ENCODE data around the gene RMND5A.
"Not testable (repeated sequence)": the region's sequence is repeated elsewhere in the genome, so short reads cannot be mapped to it uniquely, and the experiment has no call there.

RMND5A gene

GRCh38 chr2:86686460-86686859 is 33.6 kb upstream of the RMND5A start:
- Histone ChIP-seq H3K27ac (ENCODE audit: low read depth, low read length) (no peak overlapping the region), H3K27me3 (ENCODE audit: control insufficient read depth, insufficient read depth, low read length) (no peaks in the 10 kb centered on the region), H3K9me3 (ENCODE audit: control insufficient read depth, insufficient read depth, low read length) (no peaks in the 10 kb centered on the region), H3K4me1 (ENCODE audit: control insufficient read depth, insufficient read depth, low read length) (no peaks in the 10 kb centered on the region), H3K9ac (ENCODE audit: low read depth, low read length) (no peak overlapping the region), H3K36me3 (ENCODE audit: control insufficient read depth, insufficient read depth, low read length) (no peaks in the 10 kb centered on the region), H3K4me3 (ENCODE audit: low read depth, low read length) (no peak overlapping the region)

GRCh38 chr2:86686905-86687304 is 33.2 kb upstream of the RMND5A start:
- no peaks in the 10 kb centered on the region; the same call in 1 of the 2 replicates for H3K9me3 ChIP-seq (ENCODE audit: control insufficient read depth, insufficient read depth, low read length)
- H3K9ac ChIP-seq (ENCODE audit: low read depth, low read length): no peak overlapping the region
- no peaks in the 10 kb centered on the region for H3K27me3 ChIP-seq (ENCODE audit: control insufficient read depth, insufficient read depth, low read length)
- H3K4me3 ChIP-seq (ENCODE audit: low read depth, low read length): no peak overlapping the region
- no peaks in the 10 kb centered on the region for H3K36me3 ChIP-seq (ENCODE audit: control insufficient read depth, insufficient read depth, low read length)
- no peak overlapping the region for H3K27ac ChIP-seq (ENCODE audit: low read depth, low read length)
- no peaks in the 10 kb centered on the region for H3K4me1 ChIP-seq (ENCODE audit: control insufficient read depth, insufficient read depth, low read length)

- no peaks in the 10 kb centered on the region for H3K27me3 ChIP-seq (ENCODE audit: control insufficient read depth, insufficient read depth, low read length)
- H3K9me3 ChIP-seq (ENCODE audit: control insufficient read depth, insufficient read depth, low read length): peaks cover 33% of the 10 kb centered on the region
- H3K9ac ChIP-seq (ENCODE audit: low read depth, low read length): no peak overlapping the region
- H3K4me1 ChIP-seq (ENCODE audit: control insufficient read depth, insufficient read depth, low read length): no peaks in the 10 kb centered on the region
- no peak overlapping the region for H3K27ac ChIP-seq (ENCODE audit: low read depth, low read length)
- H3K36me3 ChIP-seq (ENCODE audit: control insufficient read depth, insufficient read depth, low read length): no peaks in the 10 kb centered on the region
- H3K4me3 ChIP-seq (ENCODE audit: low read depth, low read length): no peak overlapping the region
Observed at GRCh38 chr2:86695053-86695691, 24.9 kb upstream of the RMND5A start.

GRCh38 chr2:86697551-86698104 is 22.5 kb upstream of the RMND5A start:
- no peaks in the 10 kb centered on the region for H3K27me3 ChIP-seq (ENCODE audit: control insufficient read depth, insufficient read depth, low read length)
- H3K4me3 ChIP-seq (ENCODE audit: low read depth, low read length): no peak overlapping the region
- H3K36me3 ChIP-seq (ENCODE audit: control insufficient read depth, insufficient read depth, low read length): no peaks in the 10 kb centered on the region
- H3K27ac ChIP-seq (ENCODE audit: low read depth, low read length): no peak overlapping the region
- no peaks in the 10 kb centered on the region for H3K4me1 ChIP-seq (ENCODE audit: control insufficient read depth, insufficient read depth, low read length)
- peaks cover 30% of the 10 kb centered on the region for H3K9me3 ChIP-seq (ENCODE audit: control insufficient read depth, insufficient read depth, low read length)
- H3K9ac ChIP-seq (ENCODE audit: low read depth, low read length): no peak overlapping the region

GRCh38 chr2:86700690-86701089 is 19.4 kb upstream of the RMND5A start:
- peaks cover 7% of the 10 kb centered on the region for H3K9me3 ChIP-seq (ENCODE audit: control insufficient read depth, insufficient read depth, low read length)
- no peaks in the 10 kb centered on the region for H3K36me3 ChIP-seq (ENCODE audit: control insufficient read depth, insufficient read depth, low read length)
- H3K27ac ChIP-seq (ENCODE audit: low read depth, low read length): no peak overlapping the region
- H3K4me1 ChIP-seq (ENCODE audit: control insufficient read depth, insufficient read depth, low read length): no peaks in the 10 kb centered on the region
- no peak overlapping the region for H3K9ac ChIP-seq (ENCODE audit: low read depth, low read length)
- H3K4me3 ChIP-seq (ENCODE audit: low read depth, low read length): no peak overlapping the region
- no peaks in the 10 kb centered on the region for H3K27me3 ChIP-seq (ENCODE audit: control insufficient read depth, insufficient read depth, low read length)

- Histone ChIP-seq H3K9me3 (ENCODE audit: control insufficient read depth, insufficient read depth, low read length) (0 out of 2 replicates have a peak, but pooled peaks cover 3% of the 10 kb centered on the region), H3K27me3 (ENCODE audit: control insufficient read depth, insufficient read depth, low read length) (no peaks in the 10 kb centered on the region), H3K27ac (ENCODE audit: low read depth, low read length) (no peak overlapping the region), H3K4me3 (ENCODE audit: low read depth, low read length) (no peak overlapping the region), H3K4me1 (ENCODE audit: control insufficient read depth, insufficient read depth, low read length) (no peaks in the 10 kb centered on the region), H3K9ac (ENCODE audit: low read depth, low read length) (no peak overlapping the region), H3K36me3 (ENCODE audit: control insufficient read depth, insufficient read depth, low read length) (no peaks in the 10 kb centered on the region)
Observed at GRCh38 chr2:86703704-86704361, 16.3 kb upstream of the RMND5A start.

- H3K4me3 ChIP-seq (ENCODE audit: low read depth, low read length): no peak overlapping the region
- H3K9ac ChIP-seq (ENCODE audit: low read depth, low read length): no peak overlapping the region
- H3K27ac ChIP-seq (ENCODE audit: low read depth, low read length): peak overlapping the region; percentile 3
- no peaks in the 10 kb centered on the region for H3K4me1 ChIP-seq (ENCODE audit: control insufficient read depth, insufficient read depth, low read length)
- no peaks in the 10 kb centered on the region for H3K27me3 ChIP-seq (ENCODE audit: control insufficient read depth, insufficient read depth, low read length)
- no peaks in the 10 kb centered on the region for H3K36me3 ChIP-seq (ENCODE audit: control insufficient read depth, insufficient read depth, low read length)
- 0 out of 2 replicates have a peak, but pooled peaks cover 3% of the 10 kb centered on the region for H3K9me3 ChIP-seq (ENCODE audit: control insufficient read depth, insufficient read depth, low read length)
Observed at GRCh38 chr2:86704459-86704971, 15.6 kb upstream of the RMND5A start.

GRCh38 chr2:86706220-86706619 is 13.9 kb upstream of the RMND5A start:
- Histone ChIP-seq H3K27ac (ENCODE audit: low read depth, low read length) (no peak overlapping the region), H3K4me3 (ENCODE audit: low read depth, low read length) (no peak overlapping the region), H3K9me3 (ENCODE audit: control insufficient read depth, insufficient read depth, low read length) (0 out of 2 replicates have a peak, but pooled peaks cover 3% of the 10 kb centered on the region), H3K9ac (ENCODE audit: low read depth, low read length) (no peak overlapping the region), H3K36me3 (ENCODE audit: control insufficient read depth, insufficient read depth, low read length) (no peaks in the 10 kb centered on the region), H3K4me1 (ENCODE audit: control insufficient read depth, insufficient read depth, low read length) (no peaks in the 10 kb centered on the region), H3K27me3 (ENCODE audit: control insufficient read depth, insufficient read depth, low read length) (no peaks in the 10 kb centered on the region)

GRCh38 chr2:86706935-86707334 is 13.2 kb upstream of the RMND5A start:
- H3K36me3 ChIP-seq (ENCODE audit: control insufficient read depth, insufficient read depth, low read length): no peaks in the 10 kb centered on the region
- H3K27ac ChIP-seq (ENCODE audit: low read depth, low read length): no peak overlapping the region
- 0 out of 2 replicates have a peak, but pooled peaks cover 3% of the 10 kb centered on the region for H3K9me3 ChIP-seq (ENCODE audit: control insufficient read depth, insufficient read depth, low read length)
- no peaks in the 10 kb centered on the region for H3K4me1 ChIP-seq (ENCODE audit: control insufficient read depth, insufficient read depth, low read length)
- no peak overlapping the region for H3K4me3 ChIP-seq (ENCODE audit: low read depth, low read length)
- no peak overlapping the region for H3K9ac ChIP-seq (ENCODE audit: low read depth, low read length)
- no peaks in the 10 kb centered on the region for H3K27me3 ChIP-seq (ENCODE audit: control insufficient read depth, insufficient read depth, low read length)

GRCh38 chr2:86708126-86708525 is 12.0 kb upstream of the RMND5A start:
- H3K9me3 ChIP-seq (ENCODE audit: control insufficient read depth, insufficient read depth, low read length); H3K4me3 ChIP-seq (ENCODE audit: low read depth, low read length); H3K4me1 ChIP-seq (ENCODE audit: control insufficient read depth, insufficient read depth, low read length); H3K9ac ChIP-seq (ENCODE audit: low read depth, low read length); H3K27ac ChIP-seq (ENCODE audit: low read depth, low read length); H3K27me3 ChIP-seq (ENCODE audit: control insufficient read depth, insufficient read depth, low read length); H3K36me3 ChIP-seq (ENCODE audit: control insufficient read depth, insufficient read depth, low read length): not testable (repeated sequence)

- not testable (repeated sequence) for H3K27me3 ChIP-seq (ENCODE audit: control insufficient read depth, insufficient read depth, low read length); H3K27ac ChIP-seq (ENCODE audit: low read depth, low read length); H3K4me3 ChIP-seq (ENCODE audit: low read depth, low read length); H3K36me3 ChIP-seq (ENCODE audit: control insufficient read depth, insufficient read depth, low read length); H3K4me1 ChIP-seq (ENCODE audit: control insufficient read depth, insufficient read depth, low read length); H3K9ac ChIP-seq (ENCODE audit: low read depth, low read length); H3K9me3 ChIP-seq (ENCODE audit: control insufficient read depth, insufficient read depth, low read length)
Observed at GRCh38 chr2:86714579-86715173, 5.4 kb upstream of the RMND5A start.

Data from HUES48 (cell line).